Measurements from ENCODE around the gene LARP1. TPM values are rescaled to one million over a fixed set of nuclear protein-coding genes. Genes with fewer than 3 reads are reported as not detected.
"Not testable (repeated sequence)": the region's sequence is repeated elsewhere in the genome, so short reads cannot be mapped to it uniquely, and the experiment has no call there.

The LARP1 gene
- total RNA-seq, 2 donors from 2014 or later = 83.9 to 163 TPM

- H3K27me3 ChIP-seq (replicated peaks; ENCODE audit: insufficient read depth) = no peaks in the 10 kb centered on the region
- H3K4me3 ChIP-seq = no peak overlapping the region
- H3K9me3 ChIP-seq = no peaks in the 10 kb centered on the region
- WGBS = 89% methylated on average over 3 of the region's 3 CpGs
- H3K27ac ChIP-seq = no peak overlapping the region
- intact Hi-C loops (cut with DNase I) = no loop called here
- no peak for DNase-seq (ENCODE audit: low spot score)
- H3K4me1 ChIP-seq (replicated peaks) = no peaks in the 10 kb centered on the region
- TF ChIP-seq CTCF (IDR thresholded peaks at IDR 0.05) = no peak
- TF ChIP-seq POLR2AphosphoS5 (IDR thresholded peaks at IDR 0.05) = no peak
- TF ChIP-seq POLR2A (IDR thresholded peaks at IDR 0.05) = no peak
- H3K36me3 ChIP-seq = no peaks in the 10 kb centered on the region
Measured at GRCh38 chr5:154728939-154729588, 26.1 kb upstream of the LARP1 start.

DNA sequence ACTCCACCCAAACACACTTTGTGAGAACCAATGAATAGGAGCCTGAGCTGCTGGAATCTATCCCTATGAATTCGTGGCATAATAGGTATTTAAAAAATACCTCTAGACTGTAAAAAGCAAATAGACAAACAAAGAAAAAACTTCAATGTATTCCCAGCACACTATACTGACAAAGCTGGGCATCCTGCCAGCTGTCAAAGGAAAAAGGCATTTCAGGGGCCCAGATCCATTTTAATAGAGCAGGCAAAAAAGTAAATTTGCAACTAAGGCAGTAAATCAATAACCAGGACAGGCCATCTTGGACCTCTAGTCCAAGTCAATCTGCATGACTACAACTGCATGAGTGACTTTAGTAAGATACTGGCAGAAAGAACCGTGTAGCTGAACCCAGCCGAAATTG lies 25.6 kb upstream of the LARP1 start:
- H3K27ac ChIP-seq = no peak overlapping the region
- H3K36me3 ChIP-seq = no peaks in the 10 kb centered on the region
- 66% methylated on average over 3 of the region's 3 CpGs for WGBS
- intact Hi-C loops (cut with DNase I) = no loop called here
- no peaks in the 10 kb centered on the region for H3K4me1 ChIP-seq (replicated peaks)
- no peak overlapping the region for H3K4me3 ChIP-seq
- H3K27me3 ChIP-seq (replicated peaks; ENCODE audit: insufficient read depth) = no peaks in the 10 kb centered on the region
- TF ChIP-seq POLR2AphosphoS5 (IDR thresholded peaks at IDR 0.05) = no peak
- TF ChIP-seq POLR2A (IDR thresholded peaks at IDR 0.05) = no peak
- no peak for TF ChIP-seq CTCF (IDR thresholded peaks at IDR 0.05)
- no peaks in the 10 kb centered on the region for H3K9me3 ChIP-seq
- no peak for DNase-seq (ENCODE audit: low spot score)

- intact Hi-C loops (cut with DNase I); H3K36me3 ChIP-seq; H3K27me3 ChIP-seq (replicated peaks; ENCODE audit: insufficient read depth); H3K9me3 ChIP-seq; H3K4me1 ChIP-seq (replicated peaks); H3K27ac ChIP-seq; H3K4me3 ChIP-seq; DNase-seq (ENCODE audit: low spot score): not testable (repeated sequence)
- 98% methylated on average over 8 of the region's 8 CpGs for WGBS
Measured at GRCh38 chr5:154730761-154731160, 24.4 kb upstream of the LARP1 start.

DNA sequence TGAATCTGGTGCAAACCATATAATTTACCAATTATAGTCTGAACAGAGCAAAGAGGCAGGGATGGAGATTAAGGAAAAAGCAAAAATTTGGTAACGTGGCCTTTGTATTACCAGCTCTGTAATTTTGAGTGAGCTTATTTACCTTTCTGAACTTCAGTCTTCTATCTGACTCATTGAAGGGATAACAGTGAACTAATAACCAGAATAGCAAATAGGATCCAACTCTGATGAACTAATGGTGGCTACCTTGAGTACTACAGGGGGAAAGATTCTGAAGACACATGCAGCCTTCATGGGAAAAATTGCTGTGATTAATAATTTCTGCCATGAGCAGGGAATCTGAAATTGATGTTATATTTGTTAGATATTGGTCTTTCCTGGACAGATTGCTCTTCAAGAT lies 23.0 kb upstream of the LARP1 start:
- intact Hi-C loops (cut with DNase I) = no loop called here
- WGBS = 97% methylated on average over 1 of the region's 1 CpG
- H3K4me1 ChIP-seq (replicated peaks) = no peaks in the 10 kb centered on the region
- no peaks in the 10 kb centered on the region for H3K36me3 ChIP-seq
- TF ChIP-seq POLR2A (IDR thresholded peaks at IDR 0.05) = no peak
- no peak for TF ChIP-seq CTCF (IDR thresholded peaks at IDR 0.05)
- no peak for TF ChIP-seq POLR2AphosphoS5 (IDR thresholded peaks at IDR 0.05)
- H3K27me3 ChIP-seq (replicated peaks; ENCODE audit: insufficient read depth) = no peaks in the 10 kb centered on the region
- DNase-seq (ENCODE audit: low spot score) = no peak
- no peaks in the 10 kb centered on the region for H3K9me3 ChIP-seq
- H3K4me3 ChIP-seq = no peak overlapping the region
- no peak overlapping the region for H3K27ac ChIP-seq

- Histone ChIP-seq H3K27ac (no peak overlapping the region), H3K27me3 (replicated peaks; ENCODE audit: insufficient read depth) (no peaks in the 10 kb centered on the region), H3K4me3 (no peak overlapping the region), H3K36me3 (no peaks in the 10 kb centered on the region), H3K9me3 (no peaks in the 10 kb centered on the region), H3K4me1 (replicated peaks) (no peaks in the 10 kb centered on the region)
- intact Hi-C loops (cut with DNase I) = no loop called here
- no peak for TF ChIP-seq CTCF (IDR thresholded peaks at IDR 0.05)
- TF ChIP-seq POLR2AphosphoS5 (IDR thresholded peaks at IDR 0.05) = no peak
- TF ChIP-seq POLR2A (IDR thresholded peaks at IDR 0.05) = no peak
- DNase-seq (ENCODE audit: low spot score) = no peak
- WGBS = 80% methylated on average over 7 of the region's 7 CpGs
Measured at GRCh38 chr5:154734370-154735248, 20.6 kb upstream of the LARP1 start.

DNA sequence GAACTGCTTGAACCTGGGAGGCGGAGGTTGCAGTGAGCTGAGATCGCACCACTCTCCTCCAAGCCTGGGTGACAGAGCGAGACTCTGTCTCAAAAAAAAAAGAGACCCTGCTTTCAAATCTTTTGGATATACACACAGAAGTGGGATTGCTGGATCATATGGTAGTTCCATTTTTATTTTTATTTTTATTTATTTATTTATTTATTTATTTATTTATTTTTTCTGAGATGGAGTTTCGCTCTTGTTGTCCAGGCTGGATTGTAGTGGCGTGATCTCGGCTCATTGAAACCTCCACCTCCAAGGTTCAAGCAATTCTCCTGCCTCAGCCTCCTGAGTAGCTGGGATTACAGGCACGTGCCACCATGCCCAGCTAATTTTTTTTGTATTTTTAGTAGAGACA lies 19.8 kb upstream of the LARP1 start:
- intact Hi-C loops (cut with DNase I); H3K4me1 ChIP-seq (replicated peaks); H3K27me3 ChIP-seq (replicated peaks; ENCODE audit: insufficient read depth); H3K36me3 ChIP-seq; DNase-seq (ENCODE audit: low spot score); H3K4me3 ChIP-seq; H3K27ac ChIP-seq; H3K9me3 ChIP-seq: not testable (repeated sequence)
- WGBS = 97% methylated on average over 7 of the region's 7 CpGs

- H3K36me3 ChIP-seq; H3K4me1 ChIP-seq (replicated peaks); H3K4me3 ChIP-seq; H3K9me3 ChIP-seq; intact Hi-C loops (cut with DNase I); H3K27me3 ChIP-seq (replicated peaks; ENCODE audit: insufficient read depth); DNase-seq (ENCODE audit: low spot score); H3K27ac ChIP-seq: not testable (repeated sequence)
- WGBS = 96% methylated on average over 1 of the region's 1 CpG
Measured at GRCh38 chr5:154736372-154736771, 18.8 kb upstream of the LARP1 start.

Measured in prostate gland (tissue), 2 donors.